NCI-H82 treated with DMSO at 0.1 percent for 48 hours (cell line): ENCODE data around the gene ANK2.

Source experiments
- DNase-seq: peaks from one replicate; lab custom pipeline; 2025; ENCODE audit not compliant: unreplicated experiment; lab: John Stamatoyannopoulos, UW

ANK2 gene

DNA sequence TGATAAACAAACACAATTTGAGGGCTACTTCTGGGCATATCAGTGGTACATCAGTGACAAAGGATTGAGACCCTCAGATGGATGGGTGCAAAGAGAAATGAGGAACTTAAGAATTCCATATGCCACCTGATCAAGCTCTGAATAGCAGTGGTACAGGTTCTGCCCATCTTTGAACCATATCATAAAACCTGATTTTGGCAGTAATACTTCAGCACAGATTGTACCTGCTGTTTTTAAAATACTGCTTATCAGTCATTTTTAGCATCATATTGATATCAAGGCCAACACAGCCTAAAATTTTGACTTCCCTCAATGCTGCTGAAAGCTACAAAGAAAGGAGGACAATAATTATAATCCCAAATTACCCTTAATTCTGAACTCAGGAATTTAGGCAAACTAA lies 41.5 kb downstream of the ANK2 start:
- DNase-seq, result no peak

DNA sequence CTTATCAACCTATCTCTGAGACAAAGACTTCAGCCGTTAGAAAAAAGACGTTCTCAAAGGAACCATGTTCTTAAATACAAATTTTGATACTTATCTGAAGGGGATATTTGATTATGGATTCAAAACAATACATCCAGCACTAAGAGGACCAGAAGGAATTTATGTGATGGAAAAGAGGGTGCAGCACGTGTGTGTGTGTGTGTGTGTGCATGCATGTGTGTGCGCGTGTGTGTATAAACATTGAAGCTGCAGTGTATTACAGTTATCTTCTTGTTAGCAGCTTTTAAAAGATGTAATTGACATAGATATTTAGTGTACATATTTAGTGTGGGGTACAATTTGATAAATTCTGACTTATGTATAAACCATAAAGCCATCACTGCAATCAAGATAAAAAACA lies 44.9 kb downstream of the ANK2 start:
- no peak for DNase-seq

DNA sequence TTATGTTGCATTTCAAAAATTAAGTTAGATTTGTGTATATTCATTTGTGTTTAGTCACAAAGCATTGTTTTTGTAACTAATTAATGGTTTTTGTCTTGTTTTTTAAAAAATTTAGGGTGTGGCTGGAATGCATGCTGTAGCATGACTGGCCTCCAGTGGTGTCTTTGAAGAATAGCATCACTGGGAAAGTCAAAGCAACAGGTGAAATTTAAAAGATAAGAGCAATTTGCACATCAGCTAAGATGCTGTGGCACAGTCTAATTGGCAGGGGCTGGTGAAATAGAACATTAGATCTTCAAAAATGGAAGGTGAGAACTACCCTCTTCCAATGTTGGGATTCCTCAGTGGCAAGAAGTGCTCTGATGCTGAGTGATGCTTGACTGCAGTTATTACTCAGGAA lies 45.3 kb downstream of the ANK2 start:
- DNase-seq, result no peak

DNA sequence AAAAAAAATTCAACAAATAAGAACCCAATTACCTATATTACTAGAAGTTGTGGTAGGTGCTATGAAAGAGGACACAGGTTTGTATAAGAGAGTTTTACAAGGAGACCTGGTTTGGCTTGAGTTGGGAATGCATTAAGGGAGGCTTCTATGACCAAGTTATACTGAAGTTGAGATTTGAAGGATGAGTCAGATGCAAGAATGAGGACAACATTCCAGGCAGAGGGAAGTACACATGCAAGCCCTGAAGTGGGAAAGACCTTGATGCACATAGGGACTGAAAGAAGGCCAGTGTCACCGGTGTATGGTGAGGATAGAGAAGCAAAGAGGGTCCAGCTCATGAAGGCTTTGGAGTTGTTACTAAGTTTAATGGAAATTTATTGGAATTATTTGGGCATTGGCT lies 52.2 kb downstream of the ANK2 start:
- no peak for DNase-seq

DNA sequence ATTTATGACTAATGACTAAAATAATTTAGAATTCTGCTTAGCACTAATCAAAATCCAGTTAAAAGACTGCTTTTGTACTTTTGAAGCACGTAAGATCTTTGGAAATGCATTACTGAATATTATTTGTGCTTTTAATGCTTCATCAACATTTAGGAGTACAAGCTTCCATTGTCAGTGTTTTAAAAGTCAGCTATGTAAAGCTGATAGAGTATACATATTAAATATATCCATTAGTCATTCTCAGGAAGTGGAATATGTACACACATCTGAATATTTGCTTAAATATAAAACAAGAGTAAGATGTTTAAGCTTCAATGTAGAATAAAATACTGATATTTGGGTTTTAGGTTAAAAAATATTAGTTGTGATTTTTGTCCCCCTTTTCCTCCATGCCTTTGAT lies 54.1 kb downstream of the ANK2 start:
- DNase-seq, result no peak

DNA sequence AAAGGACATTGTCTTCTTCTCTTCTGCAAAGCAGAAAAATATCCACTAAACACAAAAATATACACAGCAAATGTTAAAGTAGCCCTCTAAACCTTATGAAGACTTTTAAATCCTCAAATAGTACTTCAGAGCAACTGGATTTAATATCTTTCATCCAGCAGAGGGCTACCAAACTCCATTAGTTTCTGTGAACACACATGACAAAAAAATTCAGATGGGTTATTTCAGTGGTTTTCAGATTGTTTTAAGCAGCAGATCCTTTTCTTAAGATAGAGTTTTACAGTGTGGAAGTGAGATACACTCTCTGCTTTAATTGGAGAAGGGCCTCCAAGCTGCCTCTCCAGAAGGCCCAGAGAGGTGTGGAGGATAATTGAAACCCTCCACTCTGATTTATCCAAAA lies 56.7 kb downstream of the ANK2 start:
- DNase-seq, result no peak

DNA sequence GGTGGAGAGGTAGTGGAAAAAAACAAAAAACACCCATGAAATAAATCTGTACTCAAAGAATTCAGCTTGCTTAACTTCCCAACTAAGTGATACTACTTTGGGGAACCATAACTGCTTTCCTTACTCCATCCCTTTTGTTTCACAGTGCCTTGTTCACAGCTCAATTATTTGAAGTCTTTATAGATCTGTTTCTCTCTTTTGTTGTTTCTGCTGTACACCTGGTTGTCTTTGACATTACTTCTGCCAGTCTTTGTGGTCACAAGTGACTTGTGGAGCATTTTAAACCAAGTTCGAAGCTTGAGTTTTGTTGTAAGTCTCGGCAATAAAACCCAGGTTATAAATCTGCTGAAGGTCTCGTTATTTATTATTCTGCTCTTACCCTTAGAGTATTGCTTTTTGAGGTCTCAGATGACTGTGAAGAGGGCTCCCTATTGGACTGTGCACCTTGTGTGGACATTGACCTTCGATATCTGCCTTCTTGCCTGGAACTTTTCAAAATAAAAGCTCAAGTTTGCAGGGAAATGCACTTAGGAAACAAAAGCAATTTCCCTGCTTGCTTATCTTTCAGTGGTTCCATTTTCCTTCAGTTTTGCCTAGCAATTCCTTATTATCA lies 59.8 kb downstream of the ANK2 start:
- DNase-seq, result no peak

DNA sequence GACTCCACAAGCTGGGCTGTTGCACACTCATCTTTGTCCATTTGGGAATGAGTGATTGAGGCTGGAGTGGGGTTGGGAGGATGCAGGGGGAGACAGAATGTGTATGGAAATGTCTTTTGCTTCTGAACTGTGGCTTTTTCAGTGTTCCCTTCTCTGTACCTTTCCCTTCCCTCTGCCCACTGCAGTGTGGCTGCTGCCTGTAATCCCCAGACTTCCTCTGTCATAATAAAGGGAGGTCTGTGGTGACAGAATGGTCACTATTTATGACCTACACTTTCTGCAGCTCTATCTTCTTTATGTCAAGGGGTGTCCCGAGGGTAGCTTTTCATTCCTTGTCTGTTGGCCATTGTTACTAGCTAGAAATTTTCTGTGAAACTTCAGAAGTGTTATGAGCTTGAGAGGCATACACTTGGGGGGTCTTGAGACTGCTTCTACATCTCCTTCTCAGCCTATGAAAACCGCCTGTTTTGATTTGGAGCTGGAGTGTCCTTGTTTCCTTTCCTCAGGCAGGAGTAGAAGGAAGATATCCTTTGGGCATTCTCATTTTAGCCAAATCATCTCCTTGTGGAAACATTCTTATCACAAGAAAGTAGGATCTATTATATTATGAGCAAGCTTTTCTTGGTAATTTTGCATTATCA lies 63.0 kb downstream of the ANK2 start:
- DNase-seq, result no peak

DNA sequence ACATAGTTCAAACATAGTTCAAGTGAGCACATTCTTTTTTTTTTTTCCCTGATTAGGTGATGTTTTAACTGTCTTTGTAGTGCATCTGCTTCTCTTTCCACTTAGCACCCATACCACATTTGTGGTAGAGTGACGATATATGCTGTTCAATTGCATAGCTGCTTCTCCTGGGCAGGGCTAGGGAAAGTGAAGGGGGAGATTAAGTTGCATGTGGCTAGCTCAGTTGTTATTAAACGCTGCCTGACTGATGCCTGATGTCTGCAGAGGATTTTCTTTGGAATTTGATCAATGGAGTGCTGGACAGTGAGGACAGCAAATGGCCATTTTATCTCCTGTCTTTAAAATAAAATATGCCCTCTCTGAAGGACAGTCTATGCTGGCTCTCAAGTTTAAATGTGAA lies 63.7 kb downstream of the ANK2 start:
- peak; percentile 15 for DNase-seq

DNA sequence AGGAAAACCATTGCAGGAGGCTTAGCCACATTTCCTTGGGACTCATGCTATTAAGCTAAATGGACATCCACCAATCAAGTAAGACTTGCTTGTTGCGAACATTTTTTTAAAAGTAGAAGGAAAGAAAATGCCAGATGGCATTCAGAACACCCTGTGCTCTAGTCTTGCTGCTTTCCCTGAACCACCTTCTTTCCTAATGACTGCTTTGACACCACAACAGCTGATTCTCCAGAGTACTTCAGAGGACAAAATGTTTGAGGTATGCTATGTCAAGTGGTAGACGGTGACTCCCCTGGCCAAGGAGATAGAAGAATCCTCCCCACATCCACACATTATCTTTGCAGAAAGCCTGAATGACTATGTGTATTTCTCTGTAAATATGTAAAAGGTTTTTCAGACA lies 65.4 kb downstream of the ANK2 start:
- no peak for DNase-seq

DNA sequence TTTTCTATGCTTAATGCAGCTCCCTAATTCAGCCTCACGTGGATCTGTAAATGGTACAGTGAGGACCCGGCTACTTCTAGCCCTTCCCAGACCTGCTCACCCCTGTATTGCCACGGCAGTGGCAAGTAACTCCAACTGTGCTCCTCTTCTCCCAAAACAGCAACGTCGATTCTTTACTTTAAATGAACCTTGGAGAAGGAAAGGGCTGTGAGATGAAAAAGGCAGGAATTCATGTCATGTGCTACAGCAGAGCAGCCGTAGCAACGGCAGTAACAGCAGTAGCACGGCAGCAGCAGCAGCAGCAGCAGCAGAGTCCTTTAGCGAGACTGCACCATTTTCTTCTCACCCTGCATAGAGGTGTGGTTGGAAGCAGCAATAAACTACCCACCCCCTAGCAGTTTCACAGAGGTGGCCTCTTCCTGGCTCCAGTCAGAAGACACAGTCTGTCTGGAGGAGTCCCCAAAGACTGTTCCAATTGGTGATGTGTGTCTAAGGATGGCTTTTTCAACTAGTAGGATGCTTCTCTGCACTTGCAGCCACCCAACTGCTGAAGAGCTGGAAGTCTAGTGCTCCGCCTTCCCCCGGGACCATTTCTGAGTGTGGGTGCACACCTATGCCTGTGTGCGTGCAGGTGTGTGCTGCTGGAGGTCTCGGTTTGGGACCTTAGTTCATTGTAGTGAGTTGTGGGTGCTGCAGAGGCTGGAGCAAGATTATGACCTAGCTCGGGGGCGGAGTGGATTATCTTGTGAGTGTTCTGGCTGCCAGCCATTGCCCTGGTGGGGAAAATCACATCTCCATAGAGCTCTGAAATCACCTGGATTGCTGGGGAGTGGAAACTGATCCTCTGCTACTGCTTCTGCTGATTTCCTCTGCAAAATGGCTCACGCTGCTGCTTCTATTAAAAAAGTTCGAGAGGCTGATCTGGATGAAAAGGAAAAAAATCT lies 67.2 kb downstream of the ANK2 start:
- no peak for DNase-seq

DNA sequence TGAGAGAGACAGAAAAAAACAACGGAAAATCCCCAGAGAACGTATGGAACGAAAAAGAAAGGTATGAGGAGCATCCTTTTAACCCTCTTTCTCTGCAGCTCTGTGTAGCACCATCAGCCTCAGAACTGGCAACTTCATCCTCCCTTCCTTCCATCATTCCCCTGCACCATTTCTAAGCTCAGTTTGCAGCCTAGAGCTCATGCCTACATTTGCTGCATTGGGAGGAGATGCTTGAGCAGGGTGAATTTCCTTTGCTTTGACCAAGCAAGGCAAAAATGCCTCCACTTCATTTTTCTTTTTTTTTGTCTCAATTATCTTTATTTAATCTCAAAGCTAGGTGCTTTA lies 67.9 kb downstream of the ANK2 start:
- DNase-seq, result no peak

DNA sequence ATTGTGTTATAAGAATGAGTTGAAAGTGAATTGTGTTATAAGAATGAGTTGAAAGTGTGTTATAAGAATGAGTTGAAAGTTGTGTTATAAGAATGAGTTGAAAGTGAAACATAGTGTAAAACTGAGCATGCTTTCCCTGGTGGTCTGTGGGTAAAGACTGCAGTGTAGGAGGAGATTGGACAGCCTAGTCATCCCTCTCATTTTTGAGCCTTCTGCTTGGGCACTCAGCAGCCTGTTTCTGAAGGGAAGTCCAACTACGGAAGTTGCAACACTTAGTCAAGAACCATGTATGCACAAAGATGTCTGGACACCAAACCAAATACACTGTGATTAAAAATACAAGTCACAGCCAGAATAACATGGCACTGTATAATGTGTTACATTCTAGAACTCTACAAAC lies 72.6 kb downstream of the ANK2 start:
- no peak for DNase-seq

DNA sequence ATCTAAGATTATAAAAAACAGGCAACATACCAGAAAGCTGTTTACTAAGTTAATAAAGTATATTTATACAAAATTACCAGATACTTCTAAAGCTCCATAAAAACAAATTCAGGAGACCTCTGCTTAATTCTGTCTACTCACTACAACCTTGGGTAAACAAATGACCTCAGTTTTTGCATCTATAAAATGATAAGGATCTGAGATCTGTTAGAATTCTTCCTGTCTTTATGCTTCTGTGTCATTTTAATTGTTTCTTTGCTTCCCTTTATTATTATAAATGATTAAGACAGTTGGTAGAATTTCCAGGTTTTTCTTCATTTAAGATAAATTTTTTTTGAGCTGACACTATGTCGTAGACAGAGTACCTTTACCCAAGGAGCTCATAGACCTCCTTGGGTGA lies 76.0 kb downstream of the ANK2 start:
- no peak for DNase-seq

DNA sequence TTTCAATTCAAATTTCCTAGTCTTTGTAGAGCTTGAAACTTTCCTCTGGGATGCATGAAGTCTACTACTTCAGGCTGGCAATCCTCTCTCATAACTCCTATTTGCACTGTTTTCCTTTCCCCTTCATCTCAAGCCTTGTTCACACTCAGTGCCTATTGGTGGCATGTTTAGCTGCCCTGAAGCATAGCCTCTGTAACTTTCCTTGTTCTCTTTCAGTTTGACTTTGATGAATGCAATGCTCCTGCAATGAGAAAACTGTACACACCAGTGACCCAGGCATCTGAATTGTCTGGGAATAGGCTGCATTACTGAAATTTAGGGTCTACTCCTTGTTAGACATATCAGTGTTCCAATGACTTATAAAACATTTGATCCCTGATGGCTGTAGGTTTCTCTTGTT lies 81.7 kb downstream of the ANK2 start:
- DNase-seq, result no peak

DNA sequence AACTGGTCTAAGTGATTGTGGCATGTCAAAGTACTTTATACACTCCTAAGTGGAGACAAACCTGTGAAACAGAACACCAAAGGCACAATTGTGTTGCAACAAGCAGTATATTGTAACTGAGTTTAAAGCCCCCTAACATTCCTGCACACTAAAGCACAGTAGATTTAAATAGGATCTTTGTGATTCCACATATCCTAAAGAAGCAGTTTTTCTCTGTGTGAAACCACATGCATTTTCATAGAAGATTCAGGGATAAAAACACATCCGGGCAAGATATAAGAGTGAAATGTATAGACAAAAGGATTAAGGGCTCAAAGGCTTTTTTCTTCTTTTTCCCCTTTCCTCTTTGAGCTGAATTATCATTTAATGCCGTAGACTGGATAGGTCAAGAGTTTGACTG lies 82.2 kb downstream of the ANK2 start:
- DNase-seq, result no peak

DNA sequence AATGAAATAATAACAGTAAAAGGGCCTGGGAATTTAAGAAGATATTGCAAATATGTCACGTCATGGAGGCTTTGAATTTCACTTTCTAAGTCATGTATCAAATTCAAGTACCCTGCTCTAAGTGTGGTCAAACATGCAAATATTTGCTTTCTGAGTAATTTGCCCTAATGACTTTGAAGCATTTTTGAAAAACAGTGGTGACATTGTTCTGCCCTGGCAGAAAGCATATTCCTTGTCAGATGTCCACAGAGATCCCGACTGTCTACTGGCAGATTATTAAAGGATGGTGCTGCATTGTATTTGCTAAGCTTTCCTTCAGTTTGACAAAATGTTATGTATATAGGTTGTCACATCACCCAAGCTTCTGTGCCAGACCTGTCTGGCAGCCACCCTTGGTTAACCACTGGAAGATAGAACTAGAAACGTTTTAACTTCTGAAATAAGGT lies 92.5 kb downstream of the ANK2 start:
- DNase-seq, result no peak

DNA sequence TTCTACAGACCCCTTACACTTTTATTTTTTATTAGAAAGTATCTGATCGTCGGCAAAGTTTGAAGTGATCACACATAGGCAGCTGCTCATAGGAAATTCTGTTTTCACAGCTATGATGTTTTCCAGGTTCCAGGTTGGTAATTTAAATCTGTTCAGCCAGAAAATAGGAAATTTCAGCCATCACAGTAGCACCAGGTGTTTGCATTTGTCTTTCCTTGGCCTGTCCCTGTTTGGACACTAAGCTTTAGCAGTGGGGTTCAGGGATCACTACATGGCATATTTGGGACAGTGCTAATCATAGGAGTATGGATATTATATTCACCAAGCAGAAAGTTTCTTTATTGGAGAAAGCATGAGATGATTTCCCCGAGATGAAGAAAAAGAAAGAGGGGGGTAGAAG lies 92.9 kb downstream of the ANK2 start:
- no peak for DNase-seq

DNA sequence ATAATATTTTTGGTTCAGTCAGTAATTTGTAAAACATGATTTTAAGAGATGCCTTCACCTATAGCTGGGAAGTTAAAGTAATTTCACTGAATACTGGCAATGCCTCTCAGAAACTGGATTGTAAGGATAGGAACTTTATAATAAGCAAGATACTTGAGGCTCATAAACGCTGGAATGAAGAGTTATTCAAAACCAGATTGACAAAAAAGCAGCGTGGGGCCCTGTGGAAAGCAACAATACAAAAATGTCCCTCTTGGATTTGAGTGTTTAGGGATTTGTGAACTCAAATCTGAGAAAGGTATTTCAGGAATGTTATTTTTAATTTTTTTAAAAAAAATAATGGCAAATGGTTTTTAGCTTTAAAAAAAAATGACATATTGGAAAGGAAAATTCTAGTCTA lies 94.6 kb downstream of the ANK2 start:
- DNase-seq, result no peak

DNA sequence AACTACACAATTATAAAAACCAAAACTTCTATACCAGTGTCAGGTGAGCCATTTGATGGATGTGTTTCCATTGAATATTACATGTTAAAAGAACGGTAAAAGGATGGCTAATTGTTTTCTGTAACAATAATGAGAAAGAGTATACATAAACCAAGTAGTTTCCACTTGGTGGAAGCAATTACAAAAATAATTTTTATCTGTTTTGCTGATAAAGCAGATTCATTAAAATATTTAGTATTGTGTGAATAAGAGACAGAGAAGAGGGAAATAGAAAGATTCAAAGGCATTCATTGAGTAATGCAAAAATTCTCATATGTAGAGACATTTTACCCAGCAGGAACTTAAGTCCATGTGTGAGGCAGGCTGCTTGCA lies 95.7 kb downstream of the ANK2 start:
- DNase-seq, result no peak

DNA sequence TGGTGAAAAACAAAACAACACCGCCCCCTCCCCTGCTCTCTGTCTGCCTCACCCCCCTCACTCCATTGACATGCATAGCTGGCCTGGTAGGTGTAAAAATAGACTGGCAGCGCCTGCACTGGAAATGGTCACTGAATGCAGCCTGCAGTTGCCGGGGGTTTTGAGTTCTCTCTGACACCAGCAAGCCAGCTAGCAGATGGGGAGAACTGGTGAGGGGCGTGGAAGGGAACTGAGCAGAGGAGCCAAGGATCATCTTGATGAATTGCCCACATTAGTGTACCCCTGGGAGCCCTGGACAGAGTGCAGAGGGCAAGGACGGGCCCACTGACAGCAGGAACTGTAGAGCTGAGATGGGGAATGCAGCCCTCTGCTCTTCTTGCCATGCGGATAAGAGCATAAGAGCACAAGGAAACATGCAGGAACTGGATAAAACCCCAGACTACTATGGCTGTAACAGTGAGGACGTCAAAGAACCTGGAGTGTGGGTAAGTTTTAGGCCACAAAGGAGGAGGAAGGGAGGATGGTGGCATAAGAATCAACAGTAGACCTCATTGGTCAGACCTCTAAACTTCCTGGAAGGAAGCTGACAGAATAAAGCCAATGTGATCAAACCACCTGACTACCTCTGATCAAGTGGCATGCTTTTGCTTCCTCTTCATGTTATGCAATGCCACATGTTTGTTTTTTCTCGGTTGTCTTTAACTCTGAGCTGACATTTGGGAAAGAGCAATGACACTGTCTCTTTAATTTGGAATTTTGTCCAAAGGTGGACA lies 96.3 kb downstream of the ANK2 start:
- DNase-seq, result peak; percentile 27
